Activated naive CD4-positive, alpha-beta T cell treated with anti-CD3 and anti-CD28 coated beads for 36 hours (primary cell): ENCODE results near the gene NDUFB8. TPM values are rescaled to one million over a fixed set of nuclear protein-coding genes. Genes with fewer than 3 reads are reported as not detected.

Experiments
- CTCF ChIA-PET: fragments of 350-600 bp; sonication (Branson Sonifier 250); formaldehyde crosslinking; loops from one replicate; lab custom pipeline; 2021; ENCODE audit warnings: antibody characterized with exemption; lab: Charles Lee
- DNase-seq: peaks from one replicate; pipeline ENCODE4 v3.0.0-alpha.2; 2020
- H3K27ac Mint-ChIP-seq: one replicate; pipeline ENCODE4 v1.8.0; 2021; ENCODE audit warnings: mild to moderate bottlenecking, mixed read lengths
- H3K27me3 Mint-ChIP-seq: one replicate; pipeline ENCODE4 v1.8.0; 2021; ENCODE audit warnings: low read depth, mixed read lengths
- H3K36me3 Mint-ChIP-seq: one replicate; pipeline ENCODE4 v1.8.0; 2021; ENCODE audit warnings: low read depth, mixed read lengths
- H3K4me1 Mint-ChIP-seq: one replicate; pipeline ENCODE4 v1.8.0; 2021; ENCODE audit warnings: low read depth, mixed read lengths
- H3K4me3 Mint-ChIP-seq: one replicate; pipeline ENCODE4 v1.8.0; 2021; ENCODE audit warnings: mild to moderate bottlenecking, moderate library complexity, mixed read lengths
- H3K9me3 Mint-ChIP-seq: one replicate; pipeline ENCODE4 v1.8.0; 2021; ENCODE audit warnings: mixed read lengths
- intact Hi-C: fragments of 100-400 bp; cut with micrococcal nuclease; formaldehyde crosslinking; loops from one replicate; pipeline ENCODE4 v1.15.1; 2023
- total RNA-seq, 2 experiments: library from RNA; stranded (reverse); gene quantifications; one replicate each; pipeline ENCODE4 v1.2.3, GENCODE V29; 2021

The NDUFB8 gene
- total RNA-seq, 2 experiments from 2014 or later = 427 to 442 TPM

GRCh38 chr10:100565206-100565985 is 35.7 kb upstream of the NDUFB8 start:
- intact Hi-C loops = no loop called here
- H3K9me3 Mint-ChIP-seq = no peaks in the 10 kb centered on the region
- H3K4me1 Mint-ChIP-seq = peaks cover 9% of the 10 kb centered on the region
- no peak overlapping the region for H3K27ac Mint-ChIP-seq
- H3K36me3 Mint-ChIP-seq = peaks cover 5% of the 10 kb centered on the region
- peaks cover 20% of the 10 kb centered on the region for H3K27me3 Mint-ChIP-seq
- CTCF ChIA-PET = interaction anchor here (4.2 kb wide), 1 partner anchor 178 kb away, joined by 35 read pairs; no protein-coding TSS in a partner anchor
- no peak for DNase-seq
- H3K4me3 Mint-ChIP-seq = no peak overlapping the region

GRCh38 chr10:100562008-100562672 is 32.5 kb upstream of the NDUFB8 start:
- H3K27ac Mint-ChIP-seq = no peak overlapping the region
- H3K36me3 Mint-ChIP-seq = peaks cover 7% of the 10 kb centered on the region
- CTCF ChIA-PET = interaction anchor here (0.6 to 4.2 kb wide), 18 partner anchors 9 to 452 kb away, joined by 3 to 35 read pairs (median 4); partner anchors contain the start of genes HIF1AN and SLF2
- DNase-seq = peak; percentile 85
- no peaks in the 10 kb centered on the region for H3K9me3 Mint-ChIP-seq
- peaks cover 9% of the 10 kb centered on the region for H3K4me1 Mint-ChIP-seq
- intact Hi-C loops = loop anchor here (1.0 kb wide), 6 partner anchors 93 to 452 kb away; no protein-coding TSS in a partner anchor
- H3K27me3 Mint-ChIP-seq = peaks cover 20% of the 10 kb centered on the region
- no peak overlapping the region for H3K4me3 Mint-ChIP-seq

- H3K4me1 Mint-ChIP-seq = peaks cover 9% of the 10 kb centered on the region
- intact Hi-C loops = no loop called here
- H3K27me3 Mint-ChIP-seq = peaks cover 20% of the 10 kb centered on the region
- CTCF ChIA-PET = interaction anchor here (0.6 to 3.2 kb wide), 11 partner anchors 8 to 453 kb away, joined by 3 to 9 read pairs (median 3); no protein-coding TSS in a partner anchor
- no peak overlapping the region for H3K27ac Mint-ChIP-seq
- no peaks in the 10 kb centered on the region for H3K9me3 Mint-ChIP-seq
- DNase-seq = no peak
- peaks cover 9% of the 10 kb centered on the region for H3K36me3 Mint-ChIP-seq
- no peak overlapping the region for H3K4me3 Mint-ChIP-seq
Observed at GRCh38 chr10:100561005-100561404, 31.3 kb upstream of the NDUFB8 start.

DNA sequence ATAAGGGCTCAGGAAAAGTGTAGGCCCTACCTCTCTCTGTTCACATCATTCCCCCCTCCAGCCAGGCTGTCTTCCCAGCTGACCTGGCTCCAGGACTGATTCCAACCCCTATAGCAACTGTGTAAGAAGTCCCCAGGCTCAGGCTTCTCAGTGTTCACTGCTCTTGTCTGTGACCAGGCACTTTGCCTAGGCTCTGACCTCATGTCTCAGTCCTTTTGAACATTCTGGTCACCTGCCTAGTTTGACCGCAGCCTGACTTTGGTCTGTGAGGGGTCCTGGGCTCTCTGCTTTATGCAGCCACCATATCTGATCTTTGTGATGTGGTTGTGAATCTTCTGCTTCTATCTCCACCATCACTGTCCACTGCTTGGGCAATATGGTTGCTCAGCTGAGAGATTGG is 30.6 kb upstream of the NDUFB8 start:
- Mint-ChIP-seq H3K4me3 (no peak overlapping the region), H3K27ac (no peak overlapping the region), H3K9me3 (no peaks in the 10 kb centered on the region), H3K4me1 (peaks cover 9% of the 10 kb centered on the region), H3K36me3 (peaks cover 9% of the 10 kb centered on the region), H3K27me3 (peaks cover 18% of the 10 kb centered on the region)
- DNase-seq = no peak
- intact Hi-C loops = no loop called here
- CTCF ChIA-PET = interaction anchor here (0.7 to 3.2 kb wide), 6 partner anchors 9 to 402 kb away, joined by 3 to 9 read pairs (median 3); no protein-coding TSS in a partner anchor

DNA sequence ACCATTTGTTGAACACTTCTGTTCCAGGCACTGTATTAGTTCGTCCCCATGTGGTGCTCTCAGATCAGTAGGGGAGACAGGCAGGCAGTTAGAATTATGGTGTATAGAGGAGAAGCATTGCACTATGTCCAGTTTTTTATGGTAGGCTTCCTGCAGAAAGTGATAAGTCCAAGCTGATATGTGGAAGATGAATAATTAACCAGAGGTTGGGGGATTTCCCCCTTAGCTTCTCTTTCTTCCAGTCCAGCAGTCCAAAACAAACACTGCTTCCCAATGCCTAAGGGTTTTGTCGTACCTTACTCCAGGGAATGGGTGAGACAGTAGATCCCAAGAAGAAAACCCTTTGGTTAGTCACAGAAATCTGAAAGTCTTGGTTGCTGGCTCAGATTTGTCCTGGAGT is 25.2 kb upstream of the NDUFB8 start:
- CTCF ChIA-PET = interaction anchor here (0.5 to 0.6 kb wide), 2 partner anchors 122 to 474 kb away, joined by 3 read pairs; no protein-coding TSS in a partner anchor
- no peaks in the 10 kb centered on the region for H3K27me3 Mint-ChIP-seq
- no peaks in the 10 kb centered on the region for H3K4me1 Mint-ChIP-seq
- no peak overlapping the region for H3K4me3 Mint-ChIP-seq
- H3K36me3 Mint-ChIP-seq = peaks cover 4% of the 10 kb centered on the region
- H3K27ac Mint-ChIP-seq = no peak overlapping the region
- intact Hi-C loops = no loop called here
- H3K9me3 Mint-ChIP-seq = no peaks in the 10 kb centered on the region
- no peak for DNase-seq

- CTCF ChIA-PET = no interaction called here
- no peak overlapping the region for H3K27ac Mint-ChIP-seq
- H3K4me1 Mint-ChIP-seq = no peaks in the 10 kb centered on the region
- no peak for DNase-seq
- H3K36me3 Mint-ChIP-seq = peaks cover 4% of the 10 kb centered on the region
- no peak overlapping the region for H3K4me3 Mint-ChIP-seq
- H3K9me3 Mint-ChIP-seq = no peaks in the 10 kb centered on the region
- no peaks in the 10 kb centered on the region for H3K27me3 Mint-ChIP-seq
- intact Hi-C loops = no loop called here
Observed at GRCh38 chr10:100553929-100554328, 24.3 kb upstream of the NDUFB8 start.

- peaks cover 14% of the 10 kb centered on the region for H3K36me3 Mint-ChIP-seq
- no peak overlapping the region for H3K4me3 Mint-ChIP-seq
- DNase-seq = no peak
- no peaks in the 10 kb centered on the region for H3K27me3 Mint-ChIP-seq
- H3K9me3 Mint-ChIP-seq = no peaks in the 10 kb centered on the region
- H3K4me1 Mint-ChIP-seq = no peaks in the 10 kb centered on the region
- no peak overlapping the region for H3K27ac Mint-ChIP-seq
- intact Hi-C loops = no loop called here
- CTCF ChIA-PET = interaction anchor here (0.6 to 0.8 kb wide), 2 partner anchors 12 to 112 kb away, joined by 3 to 4 read pairs; no protein-coding TSS in a partner anchor
Observed at GRCh38 chr10:100551738-100552137, 22.1 kb upstream of the NDUFB8 start.

GRCh38 chr10:100551196-100551595 is 21.5 kb upstream of the NDUFB8 start:
- H3K27me3 Mint-ChIP-seq = no peaks in the 10 kb centered on the region
- CTCF ChIA-PET = no interaction called here
- no peak for DNase-seq
- H3K4me1 Mint-ChIP-seq = no peaks in the 10 kb centered on the region
- intact Hi-C loops = no loop called here
- peaks cover 16% of the 10 kb centered on the region for H3K36me3 Mint-ChIP-seq
- H3K4me3 Mint-ChIP-seq = no peak overlapping the region
- no peaks in the 10 kb centered on the region for H3K9me3 Mint-ChIP-seq
- no peak overlapping the region for H3K27ac Mint-ChIP-seq

- intact Hi-C loops = no loop called here
- no peaks in the 10 kb centered on the region for H3K9me3 Mint-ChIP-seq
- CTCF ChIA-PET = interaction anchor here (0.8 to 1.2 kb wide), 3 partner anchors 9 to 26 kb away, joined by 3 read pairs; partner anchors contain the start of gene HIF1AN
- DNase-seq = no peak
- H3K36me3 Mint-ChIP-seq = peaks cover 42% of the 10 kb centered on the region
- H3K27me3 Mint-ChIP-seq = no peaks in the 10 kb centered on the region
- no peak overlapping the region for H3K27ac Mint-ChIP-seq
- H3K4me3 Mint-ChIP-seq = no peak overlapping the region
- peaks cover 2% of the 10 kb centered on the region for H3K4me1 Mint-ChIP-seq
Observed at GRCh38 chr10:100544950-100545349, 15.3 kb upstream of the NDUFB8 start.

- Mint-ChIP-seq H3K27ac (no peak overlapping the region), H3K36me3 (peaks cover 34% of the 10 kb centered on the region), H3K27me3 (no peaks in the 10 kb centered on the region), H3K9me3 (no peaks in the 10 kb centered on the region), H3K4me1 (peaks cover 10% of the 10 kb centered on the region), H3K4me3 (peak overlapping the region; percentile 20)
- no peak for DNase-seq
- intact Hi-C loops = loop anchor here (5.0 kb wide), 2 partner anchors 405 to 460 kb away; partner anchors contain the start of gene LZTS2
- CTCF ChIA-PET = interaction anchor here (1.5 kb wide), 1 partner anchor 28 kb away, joined by 3 read pairs; no protein-coding TSS in a partner anchor
Observed at GRCh38 chr10:100537475-100537874, 7.8 kb upstream of the NDUFB8 start.

DNA sequence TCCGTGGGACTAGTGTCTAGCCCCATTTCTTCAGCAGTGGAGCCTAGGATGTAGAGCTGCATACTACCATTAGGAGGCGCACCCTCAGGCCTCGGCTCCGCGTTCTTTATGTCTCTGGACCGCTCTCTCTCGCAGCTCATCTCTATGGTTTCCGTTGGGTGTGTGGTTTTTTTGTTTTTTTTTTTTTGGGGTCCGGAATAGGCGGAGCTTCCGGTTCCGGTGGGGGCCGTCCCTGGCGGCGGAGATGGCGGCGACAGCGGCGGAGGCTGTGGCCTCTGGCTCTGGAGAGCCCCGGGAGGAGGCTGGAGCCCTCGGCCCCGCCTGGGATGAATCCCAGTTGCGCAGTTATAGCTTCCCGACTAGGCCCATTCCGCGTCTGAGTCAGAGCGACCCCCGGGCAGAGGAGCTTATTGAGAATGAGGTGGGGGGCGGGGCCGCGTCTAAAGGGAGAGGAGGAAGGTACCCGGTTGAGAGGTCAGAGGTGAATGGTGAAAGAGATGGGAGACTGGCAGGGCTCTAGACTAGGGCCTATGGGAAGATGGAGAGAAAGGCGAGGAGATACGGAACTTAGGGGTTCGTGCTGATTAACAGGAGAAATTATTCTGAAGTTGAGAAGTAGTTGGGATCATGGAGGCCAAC is 6.2 kb upstream of the NDUFB8 start, which contains the start of gene HIF1AN:
Gene HIF1AN, plus strand, starts transcription at position 229 of the 639 bp plus-strand sequence. Its CDS starts 16 bp downstream, at position 245.
- intact Hi-C loops = loop anchor here (1.0 to 5.0 kb wide), 4 partner anchors 27 to 461 kb away; partner anchors contain the start of genes LZTS2 and SLF2
- CTCF ChIA-PET = interaction anchor here (0.6 to 1.6 kb wide), 15 partner anchors 9 to 131 kb away, joined by 3 to 19 read pairs (median 3); no protein-coding TSS in a partner anchor
- peak within 1 kb of the TSS; percentile 26 for H3K27ac Mint-ChIP-seq
- H3K27me3 Mint-ChIP-seq = no peaks in the 10 kb centered on the region
- H3K4me1 Mint-ChIP-seq = peaks cover 18% of the 10 kb centered on the region
- H3K9me3 Mint-ChIP-seq = no peaks in the 10 kb centered on the region
- DNase-seq = peak; percentile 95
- H3K4me3 Mint-ChIP-seq = no peak within 1 kb of the TSS
- peaks cover 29% of the 10 kb centered on the region for H3K36me3 Mint-ChIP-seq
